ENCODE data around the gene DMAP1. TPM values are rescaled to one million over a fixed set of nuclear protein-coding genes. Genes with fewer than 3 reads are reported as not detected.

Gene DMAP1
- polyA plus RNA-seq, 1 donor (not counting 4 experiments of a cell fraction or from before 2014, with no cell fraction given) = 27.2 TPM

DNA sequence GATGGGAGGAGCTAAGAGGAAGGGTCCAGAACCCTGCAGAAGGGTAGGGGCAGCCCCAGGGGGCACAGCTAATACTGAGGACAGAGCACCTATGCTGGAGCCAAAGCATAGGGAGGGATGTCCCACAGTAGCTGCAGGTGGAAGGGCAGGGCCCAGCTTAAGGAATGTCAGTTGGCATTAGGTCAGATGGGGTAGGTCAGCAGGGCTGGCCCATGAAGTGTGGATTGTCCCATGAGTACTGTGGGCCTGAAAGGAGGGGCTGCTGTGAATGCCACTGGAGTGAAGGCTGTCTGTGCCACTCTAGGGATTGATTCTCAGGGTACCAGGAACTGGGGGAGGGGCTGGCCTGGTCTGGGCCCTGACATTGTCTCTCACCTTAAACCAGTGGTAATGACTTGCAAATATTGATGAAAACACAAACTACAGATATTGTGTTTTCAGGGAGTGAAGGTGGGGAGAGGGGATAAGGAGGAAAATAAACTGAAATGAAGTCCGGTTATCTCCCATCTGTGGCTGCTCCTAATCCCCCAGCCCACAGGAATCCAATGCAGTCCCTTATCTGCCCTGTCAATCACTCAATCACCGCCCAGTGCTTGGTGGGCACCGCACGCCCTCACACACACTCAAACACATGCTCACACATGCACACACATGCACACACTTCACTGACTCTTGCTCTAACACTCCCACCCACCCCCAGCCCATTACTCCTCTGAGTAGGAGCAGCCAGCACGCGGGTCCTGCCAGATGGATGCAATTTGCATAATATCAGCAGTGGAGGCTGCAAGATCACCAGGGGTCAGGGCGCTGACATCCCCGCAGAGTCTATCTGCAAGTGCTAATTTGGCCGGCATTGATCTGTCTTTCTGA lies 27.8 kb downstream of the DMAP1 start:
- Histone ChIP-seq H4K20me1 (ENCODE audit: control insufficient read depth, extremely low read depth, insufficient read depth, low read length) (no peaks in the 10 kb centered on the region), H2AFZ (ENCODE audit: control insufficient read depth, low read length) (no peak overlapping the region), H3K27ac (ENCODE audit: control insufficient read depth, insufficient read depth, low read length) (no peak overlapping the region), H3K4me3 (ENCODE audit: control insufficient read depth in 2 of 3, extremely low read depth in 1 of 3, insufficient read depth in 2 of 3, low read depth in 1 of 3, low read length in 3 of 3) (no peak overlapping the region), H3K9ac (ENCODE audit: control insufficient read depth, extremely low read depth, insufficient read depth, low read length) (no peak overlapping the region), H3K4me1 (ENCODE audit: control insufficient read depth, extremely low read depth, insufficient read depth, low read length) (peaks cover 11% of the 10 kb centered on the region), H3K9me3 (ENCODE audit: control insufficient read depth, low read depth, low read length) (no peaks in the 10 kb centered on the region), H3K9me1 (ENCODE audit: control insufficient read depth, extremely low read depth, insufficient read depth, low read length) (no peaks in the 10 kb centered on the region), H3K4me2 (ENCODE audit: control insufficient read depth, extremely low read depth, insufficient read depth, low read depth, low read length) (no peak overlapping the region), H3K27me3 (ENCODE audit: control insufficient read depth, extremely low read depth, insufficient read depth, low read length) (no peaks in the 10 kb centered on the region), H3K79me2 (ENCODE audit: control insufficient read depth, insufficient read depth, low read length) (no peaks in the 10 kb centered on the region), H3K36me3 (ENCODE audit: control insufficient read depth in 2 of 2, extremely low read depth in 1 of 2, insufficient read depth in 2 of 2, low read length in 2 of 2) (peaks cover 3 to 5% of the 10 kb centered on the region in 2 experiments)
- DNase-seq (ENCODE audit: low read depth, low spot score) (no peak), FAIRE-seq (no peak)
- dilution Hi-C loops (cut with MboI; ENCODE audit: extremely low pct_ligation_motif_present, low sequenced_read_pairs) = no loop called here
- TF ChIP-seq EZH2 (IDR thresholded peaks at IDR 0.05; ENCODE audit: low read length) = no peak
- TF ChIP-seq, protein P1, sequence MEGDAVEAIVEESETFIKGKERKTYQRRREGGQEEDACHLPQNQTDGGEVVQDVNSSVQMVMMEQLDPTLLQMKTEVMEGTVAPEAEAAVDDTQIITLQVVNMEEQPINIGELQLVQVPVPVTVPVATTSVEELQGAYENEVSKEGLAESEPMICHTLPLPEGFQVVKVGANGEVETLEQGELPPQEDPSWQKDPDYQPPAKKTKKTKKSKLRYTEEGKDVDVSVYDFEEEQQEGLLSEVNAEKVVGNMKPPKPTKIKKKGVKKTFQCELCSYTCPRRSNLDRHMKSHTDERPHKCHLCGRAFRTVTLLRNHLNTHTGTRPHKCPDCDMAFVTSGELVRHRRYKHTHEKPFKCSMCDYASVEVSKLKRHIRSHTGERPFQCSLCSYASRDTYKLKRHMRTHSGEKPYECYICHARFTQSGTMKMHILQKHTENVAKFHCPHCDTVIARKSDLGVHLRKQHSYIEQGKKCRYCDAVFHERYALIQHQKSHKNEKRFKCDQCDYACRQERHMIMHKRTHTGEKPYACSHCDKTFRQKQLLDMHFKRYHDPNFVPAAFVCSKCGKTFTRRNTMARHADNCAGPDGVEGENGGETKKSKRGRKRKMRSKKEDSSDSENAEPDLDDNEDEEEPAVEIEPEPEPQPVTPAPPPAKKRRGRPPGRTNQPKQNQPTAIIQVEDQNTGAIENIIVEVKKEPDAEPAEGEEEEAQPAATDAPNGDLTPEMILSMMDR (optimal IDR thresholded peaks at IDR 0.05 in 1 of 3, IDR thresholded peaks at IDR 0.05 in 1 of 3, conservative IDR thresholded peaks at IDR 0.05 in 1 of 3; ENCODE audit: extremely low read depth in 1 of 3, insufficient read depth in 2 of 3, low read length in 3 of 3) = no peak

- dilution Hi-C loops (cut with MboI; ENCODE audit: extremely low pct_ligation_motif_present, low sequenced_read_pairs) = no loop called here
- FAIRE-seq = no peak
- no peaks in the 10 kb centered on the region for H3K27me3 ChIP-seq (ENCODE audit: control insufficient read depth, extremely low read depth, insufficient read depth, low read length)
- H3K4me1 ChIP-seq (ENCODE audit: control insufficient read depth, extremely low read depth, insufficient read depth, low read length) = peaks cover 21% of the 10 kb centered on the region
- H3K27ac ChIP-seq (ENCODE audit: control insufficient read depth, insufficient read depth, low read length) = no peak overlapping the region
- no peak overlapping the region for H3K4me3 ChIP-seq (ENCODE audit: control insufficient read depth in 2 of 3, extremely low read depth in 1 of 3, insufficient read depth in 2 of 3, low read depth in 1 of 3, low read length in 3 of 3)
- no peak for DNase-seq (ENCODE audit: low read depth, low spot score)
- no peak overlapping the region for H3K4me2 ChIP-seq (ENCODE audit: control insufficient read depth, extremely low read depth, insufficient read depth, low read depth, low read length)
- no peak overlapping the region for H2AFZ ChIP-seq (ENCODE audit: control insufficient read depth, low read length)
- H3K79me2 ChIP-seq (ENCODE audit: control insufficient read depth, insufficient read depth, low read length) = no peaks in the 10 kb centered on the region
- no peaks in the 10 kb centered on the region for H3K9me3 ChIP-seq (ENCODE audit: control insufficient read depth, low read depth, low read length)
- no peak for TF ChIP-seq EZH2 (IDR thresholded peaks at IDR 0.05; ENCODE audit: low read length)
- TF ChIP-seq, protein P1 (optimal IDR thresholded peaks at IDR 0.05 in 1 of 3, IDR thresholded peaks at IDR 0.05 in 1 of 3, conservative IDR thresholded peaks at IDR 0.05 in 1 of 3; ENCODE audit: extremely low read depth in 1 of 3, insufficient read depth in 2 of 3, low read length in 3 of 3) = no peak
- no peaks in the 10 kb centered on the region for H4K20me1 ChIP-seq (ENCODE audit: control insufficient read depth, extremely low read depth, insufficient read depth, low read length)
- peaks cover 3 to 5% of the 10 kb centered on the region in 2 experiments for H3K36me3 ChIP-seq (ENCODE audit: control insufficient read depth in 2 of 2, extremely low read depth in 1 of 2, insufficient read depth in 2 of 2, low read length in 2 of 2)
- no peak overlapping the region for H3K9ac ChIP-seq (ENCODE audit: control insufficient read depth, extremely low read depth, insufficient read depth, low read length)
- no peaks in the 10 kb centered on the region for H3K9me1 ChIP-seq (ENCODE audit: control insufficient read depth, extremely low read depth, insufficient read depth, low read length)
Measured at GRCh38 chr1:44242746-44243145, 29.5 kb downstream of the DMAP1 start.
